ENCODE data around the gene GTF2H1.

The GTF2H1 gene

DNA sequence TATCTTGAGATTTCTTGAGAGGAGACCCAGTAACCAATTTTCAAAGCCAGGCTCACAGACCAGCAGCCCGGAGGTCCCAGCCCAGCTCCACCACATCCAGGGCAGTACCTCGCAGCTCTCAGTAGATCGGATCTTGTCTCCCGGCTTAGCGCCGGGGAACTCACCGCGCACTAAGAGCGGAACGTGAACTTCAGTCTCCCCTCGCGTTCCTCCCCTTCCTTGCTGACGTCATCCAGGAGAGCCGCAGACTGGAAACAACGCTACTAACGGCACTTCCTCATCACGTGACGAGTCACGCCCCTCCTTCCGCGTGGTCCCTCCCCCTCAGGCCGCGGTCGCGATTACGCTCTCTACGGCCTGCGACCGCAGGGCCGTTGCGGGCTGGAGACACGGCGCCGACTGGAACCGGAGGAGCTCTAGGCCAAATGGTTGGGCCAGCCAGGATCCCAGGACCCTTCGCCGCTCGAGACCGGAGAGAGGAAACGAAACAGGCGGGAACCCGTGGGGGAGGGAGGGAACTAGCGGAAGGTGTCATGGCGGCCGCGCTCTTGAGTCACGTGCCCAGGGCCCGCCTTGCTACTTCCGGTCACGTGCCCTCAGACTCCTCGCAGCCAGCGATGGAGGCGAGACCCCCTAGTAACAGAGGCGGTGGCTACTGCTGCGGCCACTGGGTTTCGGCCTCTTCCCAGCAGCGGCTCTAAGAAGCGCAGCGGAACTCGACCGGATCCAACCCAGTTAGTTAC is at the start of gene GTF2H1, which contains the start of gene HPS5:
TSS of gene GTF2H1 (plus strand) at position 599 of the 743 bp plus-strand sequence. CDS start 10,508 bp downstream, outside the sequence.
TSS of gene HPS5 (minus strand) at position 172 of the 743 bp plus-strand sequence. CDS start 4,282 bp downstream, outside the sequence.
- DNase-seq (ENCODE audit: low read depth): peak; percentile 88

GRCh38 chr11:18277565-18278271 is 44.6 kb upstream of the GTF2H1 start:
- DNase-seq (ENCODE audit: low read depth): no peak

- DNase-seq (ENCODE audit: low read depth): no peak
Measured at GRCh38 chr11:18280438-18281045, 41.8 kb upstream of the GTF2H1 start.

DNA sequence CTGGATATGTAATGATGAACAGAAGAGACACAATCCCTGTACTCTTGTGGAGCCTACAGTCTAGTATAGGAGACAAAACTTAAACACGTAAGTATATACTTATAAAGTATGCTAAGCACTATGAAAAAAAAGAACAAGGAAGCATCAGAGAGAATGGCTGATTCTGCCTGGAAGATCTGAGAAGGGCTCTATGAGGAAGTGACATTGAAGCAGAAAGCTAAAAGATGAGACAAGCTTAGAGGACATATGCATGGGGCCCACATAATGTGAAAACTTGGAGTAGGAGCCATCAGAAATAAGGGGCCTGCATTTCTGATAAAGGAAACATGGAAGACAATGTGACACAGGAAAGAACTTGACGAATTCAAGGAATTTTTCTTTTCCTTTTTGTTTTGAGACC is 39.7 kb upstream of the GTF2H1 start:
- no peak for DNase-seq (ENCODE audit: low read depth)

DNA sequence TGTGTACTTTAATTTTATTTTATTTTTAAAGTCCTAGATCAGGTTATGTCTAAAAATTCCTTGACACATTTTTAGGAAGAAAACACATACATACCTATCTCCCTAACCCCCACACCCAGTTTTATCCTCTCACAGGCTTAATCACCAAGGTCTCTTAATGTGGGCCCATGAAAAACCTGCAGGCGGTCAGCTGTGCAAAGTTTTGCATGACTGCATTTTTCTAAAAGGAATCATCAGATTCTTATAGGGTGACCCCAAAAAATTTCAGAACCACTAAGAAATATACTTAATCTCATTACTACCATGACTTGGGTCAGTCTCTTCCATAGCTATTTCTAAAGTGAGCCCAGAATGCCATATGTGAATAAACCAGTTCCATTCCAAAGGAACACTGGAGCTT is 36.5 kb upstream of the GTF2H1 start:
- DNase-seq (ENCODE audit: low read depth): no peak

DNA sequence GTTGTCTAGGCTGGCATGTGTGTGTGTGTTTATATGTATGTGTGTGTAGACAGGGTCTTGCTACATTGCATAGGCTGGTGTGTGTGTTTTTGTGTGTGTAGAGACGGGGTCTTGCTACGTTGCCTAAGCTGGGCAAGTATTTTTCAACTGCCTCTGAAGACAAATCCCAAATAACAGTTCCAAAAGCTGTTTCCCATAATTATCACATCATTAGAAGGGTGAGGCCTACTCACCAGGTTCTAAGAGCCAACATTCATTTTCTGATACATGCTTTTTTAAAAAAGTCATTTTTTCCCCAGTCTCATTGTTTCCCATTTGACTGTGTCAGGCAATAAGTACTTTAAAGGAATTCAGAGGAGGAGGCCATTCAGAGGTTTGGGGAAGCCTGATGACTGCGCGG is 33.5 kb upstream of the GTF2H1 start:
- DNase-seq (ENCODE audit: low read depth): no peak

DNA sequence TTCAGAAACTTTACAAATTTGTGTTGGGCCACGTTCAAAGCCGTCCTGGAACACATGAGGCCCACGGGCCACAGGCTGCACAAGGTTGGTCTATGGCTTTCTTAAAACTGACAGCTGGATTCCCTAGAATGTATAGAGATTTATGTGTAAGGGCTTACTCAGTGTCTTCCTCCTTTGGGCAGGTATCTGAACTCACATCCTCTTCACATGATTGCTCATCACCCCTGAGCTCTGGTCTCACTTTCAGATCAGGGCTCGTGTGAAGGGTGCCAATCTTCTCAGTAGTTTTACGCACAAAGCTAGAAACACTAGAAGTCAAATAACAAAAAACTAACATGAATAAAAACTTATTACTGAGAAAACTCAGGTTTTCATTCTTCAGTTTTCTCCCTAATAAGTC is 27.5 kb upstream of the GTF2H1 start:
- DNase-seq (ENCODE audit: low read depth): no peak

DNA sequence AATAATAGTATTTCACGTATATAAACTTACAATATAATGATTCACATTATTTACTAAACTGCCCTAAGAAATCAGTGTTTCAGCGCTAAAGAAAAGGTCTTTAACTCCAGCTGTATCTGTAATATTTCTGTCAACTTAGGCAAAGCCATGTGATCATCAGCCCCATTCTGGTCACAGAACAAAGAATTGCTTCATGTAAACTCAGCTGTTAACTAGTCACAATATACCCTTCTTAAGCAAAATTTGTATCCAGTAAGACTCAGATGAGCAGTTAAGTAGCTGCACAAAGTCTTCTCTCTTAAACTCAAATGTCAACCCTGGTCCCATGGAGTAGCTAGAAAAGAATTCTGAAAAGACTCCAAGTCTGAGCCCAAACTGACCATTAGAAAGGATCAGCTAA is 27.1 kb upstream of the GTF2H1 start:
- no peak for DNase-seq (ENCODE audit: low read depth)

DNA sequence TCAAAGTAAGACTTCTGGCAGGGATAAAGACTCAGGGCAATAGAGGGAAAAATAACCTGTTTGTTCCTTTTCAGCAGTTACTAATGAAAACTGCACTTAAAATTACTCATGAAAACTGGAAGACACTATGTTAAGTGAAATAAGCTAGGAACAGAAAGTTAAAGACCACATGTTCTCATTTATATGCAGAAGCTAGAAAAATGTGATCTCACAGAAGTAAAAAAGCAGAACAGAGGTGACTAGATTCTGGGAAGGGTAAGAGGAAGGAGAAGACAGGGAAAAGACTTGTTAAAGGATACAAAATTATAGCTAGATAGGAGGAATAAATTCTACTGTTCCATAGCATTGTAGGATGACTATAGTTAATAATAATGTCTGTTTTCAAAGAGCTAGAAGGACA is 22.6 kb upstream of the GTF2H1 start:
- DNase-seq (ENCODE audit: low read depth): no peak

DNA sequence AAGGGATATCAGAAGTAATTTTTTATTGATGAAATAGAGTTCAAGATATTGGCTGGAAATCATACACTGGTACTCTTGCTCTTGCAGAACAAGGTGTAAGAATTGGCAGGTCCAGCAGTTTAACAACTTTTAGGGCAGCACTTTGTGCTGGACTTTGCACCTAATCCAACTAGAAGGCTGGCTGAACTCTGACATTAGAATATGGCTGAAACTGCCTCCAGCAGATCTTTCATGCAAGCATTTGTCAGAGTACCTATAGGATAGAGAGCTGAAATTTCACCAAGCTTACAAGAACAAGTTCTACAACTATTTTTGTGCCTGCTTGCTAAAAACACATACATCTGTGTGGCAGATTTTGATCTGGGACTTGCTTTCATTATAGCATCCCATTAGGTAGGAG is 17.6 kb upstream of the GTF2H1 start:
- DNase-seq (ENCODE audit: low read depth): no peak

- DNase-seq (ENCODE audit: low read depth): no peak
Measured at GRCh38 chr11:18307461-18308139, 14.8 kb upstream of the GTF2H1 start.

DNA sequence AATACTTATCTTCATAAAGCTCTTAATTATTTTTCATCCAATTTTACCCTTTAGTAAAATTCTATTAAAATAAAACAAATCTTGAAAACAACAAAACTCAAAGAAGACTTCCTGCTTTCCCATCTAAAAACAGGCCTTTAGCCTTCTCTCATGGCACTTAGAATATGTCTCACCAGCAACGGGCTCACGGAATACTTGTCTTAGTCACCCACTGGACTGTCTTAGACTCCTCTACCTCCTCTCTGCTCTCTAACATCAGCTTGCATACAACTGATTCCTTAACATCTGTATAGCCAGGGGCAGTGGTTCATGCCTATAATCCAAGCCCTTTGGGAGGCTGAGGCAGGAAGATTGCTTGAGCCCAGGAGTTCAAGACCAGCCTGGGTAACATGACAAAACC is 14.1 kb upstream of the GTF2H1 start:
- no peak for DNase-seq (ENCODE audit: low read depth)

DNA sequence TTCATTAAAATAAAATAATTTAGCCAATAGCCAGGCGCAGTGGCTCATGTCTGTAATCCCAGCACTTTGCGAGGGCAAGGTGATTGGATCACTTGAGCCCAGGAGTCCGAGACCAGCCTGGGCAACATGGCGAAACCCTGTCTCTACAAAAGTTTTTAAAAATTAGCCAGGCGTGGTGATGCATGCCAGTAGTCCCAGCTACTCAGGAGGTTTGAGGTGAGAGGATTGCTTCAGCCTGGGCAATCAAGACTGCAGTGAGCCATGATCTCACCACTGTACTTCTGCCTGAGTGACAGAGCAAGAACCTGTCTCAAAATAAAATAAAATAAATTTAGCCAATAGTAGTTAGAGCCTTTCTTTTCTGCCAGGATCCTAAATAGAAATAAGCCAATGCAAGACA is 12.7 kb upstream of the GTF2H1 start:
- DNase-seq (ENCODE audit: low read depth): no peak

GRCh38 chr11:18310800-18311340 is 11.5 kb upstream of the GTF2H1 start:
- DNase-seq (ENCODE audit: low read depth): no peak

- DNase-seq (ENCODE audit: low read depth): no peak
Measured at GRCh38 chr11:18312012-18312411, 10.4 kb upstream of the GTF2H1 start.

DNA sequence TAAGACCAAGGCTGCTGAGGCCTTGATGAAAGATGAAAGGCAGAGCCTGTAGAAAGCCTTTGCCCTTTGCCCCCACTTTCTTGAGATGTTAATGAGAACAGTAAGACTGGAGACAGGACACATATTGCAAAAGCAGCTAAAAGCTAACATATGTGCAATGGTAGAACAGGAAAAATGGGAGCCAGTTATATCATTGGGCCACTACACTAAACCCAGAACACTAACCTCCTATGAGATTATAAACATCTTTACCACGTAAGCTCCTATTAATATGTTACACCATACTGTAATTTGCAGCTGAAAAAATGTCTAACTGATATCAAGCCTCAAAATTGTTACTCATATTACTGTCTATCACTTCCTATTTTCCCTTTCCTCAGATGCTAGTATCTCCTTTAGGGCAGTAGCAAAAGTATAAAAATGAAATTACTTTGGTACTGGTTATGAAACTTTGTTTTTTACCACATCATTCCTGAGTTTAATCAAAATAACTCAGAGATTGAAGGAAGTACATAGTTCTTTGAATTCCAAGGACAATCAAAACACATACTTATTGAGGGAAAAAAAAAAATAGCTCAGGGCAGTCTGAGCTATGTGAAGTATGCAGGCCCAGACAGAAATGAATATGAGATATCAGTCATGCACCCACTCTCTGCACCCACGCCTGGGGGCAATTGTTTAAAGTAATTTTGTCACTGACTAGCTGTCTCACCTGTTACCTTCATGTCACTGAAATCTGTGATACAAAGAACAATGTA is 9.5 kb upstream of the GTF2H1 start:
- DNase-seq (ENCODE audit: low read depth): no peak

DNA sequence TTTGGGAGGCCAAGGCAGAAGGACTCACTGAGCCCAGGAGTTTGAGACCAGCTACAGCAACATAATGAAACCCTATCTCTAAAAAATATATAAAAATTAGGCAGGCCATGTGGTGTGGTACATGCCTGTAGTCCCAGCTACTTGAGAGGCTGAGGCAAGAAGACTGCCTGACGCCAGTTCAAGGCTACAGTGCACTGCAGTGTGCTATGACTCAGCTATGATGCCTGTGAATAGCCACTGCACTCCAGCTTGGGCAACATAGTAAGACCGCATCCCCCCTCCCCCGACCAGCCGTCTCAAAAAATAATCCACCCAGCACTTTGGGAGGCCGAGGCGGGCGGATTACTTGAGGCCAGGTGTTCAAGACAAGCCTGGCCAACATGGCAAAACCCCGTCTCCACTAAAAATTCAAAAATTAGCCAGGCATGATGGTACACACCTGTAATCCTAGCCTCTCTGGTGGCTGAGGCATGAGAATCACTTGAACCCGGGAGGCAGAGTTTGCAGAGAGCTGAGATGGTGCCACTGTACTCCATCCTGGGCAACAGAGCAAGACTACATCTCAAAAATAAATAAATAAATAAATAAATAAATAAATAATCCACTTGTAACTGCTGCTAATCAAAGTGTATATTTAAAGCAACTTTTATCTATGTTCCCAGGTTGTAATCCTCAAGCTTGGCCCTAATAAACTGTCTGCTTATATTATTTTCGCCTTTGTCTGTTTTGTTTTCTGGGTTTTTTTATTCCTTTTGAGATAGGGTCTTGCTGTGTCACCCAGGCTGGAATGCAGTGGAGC is 8.2 kb upstream of the GTF2H1 start:
- no peak for DNase-seq (ENCODE audit: low read depth)

DNA sequence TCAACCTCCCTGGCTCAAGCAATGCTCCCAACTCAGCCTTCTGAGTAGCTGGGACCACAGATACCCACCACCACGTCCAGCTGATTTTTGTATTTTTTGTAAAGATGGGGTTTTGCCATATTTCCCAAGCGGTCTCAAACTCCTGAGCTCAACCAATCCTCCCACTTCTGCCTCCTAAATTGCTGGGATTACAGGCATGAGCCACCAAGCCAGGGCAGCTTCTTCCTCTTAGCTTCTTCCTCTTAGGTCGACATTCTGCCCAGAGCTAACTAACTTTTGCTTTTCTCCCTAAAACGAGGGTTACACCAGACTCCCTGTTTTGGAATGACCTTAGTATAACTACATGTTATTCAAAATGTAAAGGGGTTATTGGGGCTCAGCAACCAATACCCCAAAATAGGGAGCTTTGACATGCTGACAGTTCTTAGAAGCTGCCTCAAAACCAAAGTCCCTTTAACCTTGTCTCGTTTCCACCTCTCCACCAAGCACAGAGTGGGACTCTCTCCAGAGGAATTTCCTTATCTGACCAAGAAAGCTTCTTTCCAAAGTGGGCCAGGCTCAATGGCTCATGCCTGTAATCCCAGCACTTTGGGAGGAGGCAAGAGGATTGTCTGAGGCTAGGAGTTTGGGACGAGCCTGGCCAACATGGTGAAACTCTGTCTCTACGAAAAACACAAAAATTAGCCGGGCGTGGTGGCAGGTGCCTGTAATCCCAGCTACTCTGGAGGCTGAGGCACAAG is 7.4 kb upstream of the GTF2H1 start:
- DNase-seq (ENCODE audit: low read depth): no peak

DNA sequence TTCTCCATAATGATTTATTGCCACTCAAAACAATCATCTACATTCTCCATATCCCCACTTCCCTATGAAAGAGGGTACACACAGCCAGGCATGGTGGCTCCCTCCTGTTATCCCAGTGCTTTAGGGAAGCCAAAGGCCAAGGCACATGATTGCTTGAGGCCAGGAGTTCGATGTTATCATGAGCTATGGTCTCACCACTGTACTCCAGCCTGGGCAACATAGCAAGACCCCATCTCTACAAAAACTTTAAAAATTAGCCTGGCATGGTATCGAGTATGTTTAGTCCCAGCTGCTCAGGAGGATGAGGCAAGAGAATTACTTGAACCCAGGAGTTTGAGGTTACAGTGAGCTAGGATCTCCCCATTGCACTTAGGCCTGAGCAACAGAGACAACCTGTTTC is 6.5 kb upstream of the GTF2H1 start:
- no peak for DNase-seq (ENCODE audit: low read depth)

DNA sequence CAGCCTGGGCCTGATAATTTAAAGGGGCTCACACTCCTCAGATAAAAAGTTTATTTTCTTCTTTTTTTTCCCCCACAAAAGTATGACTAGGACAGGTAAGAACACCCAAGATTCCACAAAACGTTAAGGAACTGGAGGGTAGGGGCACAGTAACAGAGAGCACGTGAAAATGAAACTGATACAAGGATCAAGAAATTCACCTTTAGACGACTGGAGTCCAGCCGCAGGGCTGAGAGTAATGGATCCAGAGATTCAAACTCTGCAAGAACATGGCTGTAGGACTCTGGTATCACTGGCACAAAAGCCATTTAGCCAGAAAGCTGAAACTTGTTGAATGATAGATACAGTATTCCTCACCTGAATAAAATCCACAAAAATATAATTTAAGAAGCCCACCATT is 4.8 kb upstream of the GTF2H1 start:
- DNase-seq (ENCODE audit: low read depth): no peak

All from activated T-helper 1 cell treated with Interleukin-2 at 50 U/mL for 16 hours (primary cell).